WTC11 (cell line): ENCODE measurements around the gene ZEB2.

ENCODE experiments used
- CREB1 ChIP-seq: sonication (generic); formaldehyde crosslinking; IDR thresholded peaks from 2 replicates; pipeline ENCODE4 v1.8.0; 2023; ENCODE audit warnings: mild to moderate bottlenecking, missing genetic modification reagents
- CTCF ChIP-seq: fragments of 200-600 bp; IDR thresholded peaks from 2 replicates; pipeline ENCODE4 v1.8.0; 2022; ENCODE audit warnings: antibody characterized with exemption
- ELF4 ChIP-seq: sonication (generic); formaldehyde crosslinking; IDR thresholded peaks from 2 replicates; pipeline ENCODE4 v1.8.1; 2022; ENCODE audit warnings: low read depth, mild to moderate bottlenecking, moderate library complexity, missing genetic modification reagents
- ESRRA ChIP-seq: sonication (generic); formaldehyde crosslinking; IDR thresholded peaks from 2 replicates; pipeline ENCODE4 v1.8.1; 2022; ENCODE audit warnings: mild to moderate bottlenecking, missing genetic modification reagents, borderline replicate concordance
- MAX ChIP-seq: sonication (generic); formaldehyde crosslinking; IDR thresholded peaks from 2 replicates; pipeline ENCODE4 v1.8.0; 2022; ENCODE audit warnings: mild to moderate bottlenecking, missing genetic modification reagents
- NR2C2 ChIP-seq: sonication (generic); formaldehyde crosslinking; IDR thresholded peaks from 2 replicates; pipeline ENCODE4 v1.8.0; 2022; ENCODE audit warnings: mild to moderate bottlenecking, missing genetic modification reagents
- NR3C1 ChIP-seq: sonication (generic); formaldehyde crosslinking; conservative IDR thresholded peaks from 2 replicates; pipeline ENCODE4 v1.8.1; 2023; ENCODE audit warnings: low read depth, mild to moderate bottlenecking, missing genetic modification reagents
- USF2 ChIP-seq: sonication (generic); formaldehyde crosslinking; IDR thresholded peaks from 2 replicates; pipeline ENCODE4 v1.8.1; 2023; ENCODE audit warnings: mild to moderate bottlenecking, missing genetic modification reagents, moderate library complexity
- ZNF281 ChIP-seq: sonication (generic); formaldehyde crosslinking; IDR thresholded peaks from 2 replicates; pipeline ENCODE4 v1.8.0; 2023; ENCODE audit warnings: mild to moderate bottlenecking, missing genetic modification reagents

GRCh38 chr2:144439993-144440392 is 79.9 kb downstream of the ZEB2 start:
- TF ChIP-seq CREB1 (CRISPR knock-in tag) (no peak), MAX (CRISPR knock-in tag) (no peak), NR2C2 (CRISPR knock-in tag) (no peak), CTCF (no peak), ELF4 (CRISPR knock-in tag) (no peak), ESRRA (CRISPR knock-in tag) (no peak), NR3C1 (CRISPR knock-in tag) (no peak), ZNF281 (no peak), USF2 (CRISPR knock-in tag) (no peak)
